GM12878 (cell line): ENCODE data around the gene SCMH1. TPM values are rescaled to one million over a fixed set of nuclear protein-coding genes. Genes with fewer than 3 reads are reported as not detected.
"Not testable (repeated sequence)": the region's sequence is repeated elsewhere in the genome, so short reads cannot be mapped to it uniquely, and the experiment has no call there.

Experiments used
- ATAC-seq: fragments of 200-7000 bp; cut with Tn5 transposase; 3 replicates; pipeline ENCODE4 v1.9.1; 2020; ENCODE audit warnings: mild to moderate bottlenecking, moderate library complexity
- BruUV-seq: library from RNA; stranded (reverse); fragments of 400-500 nt; replicated peaks from 2 replicates; lab custom pipeline; 2021; lab: Mats Ljungman, UMichigan
- CTCF ChIA-PET: fragments of 300-600 bp; sonication (Branson Sonifier 250); formaldehyde crosslinking; extraction: SDS; loops from one replicate; lab custom pipeline; 2021; ENCODE audit warnings: inconsistent platforms; lab: Yijun Ruan, JAX
- POLR2A ChIA-PET: fragments of 350-600 bp; formaldehyde crosslinking; extraction: SDS; loops from one replicate; lab custom pipeline; 2021; ENCODE audit warnings: inconsistent platforms; lab: Charles Lee
- RAD21 ChIA-PET: fragments of 300-600 bp; sonication (Branson Sonifier 250); formaldehyde crosslinking; loops from one replicate; lab custom pipeline; 2023; ENCODE audit warnings: antibody characterized with exemption; ENCODE audit not compliant: unreplicated experiment; lab: Charles Lee
- SMC1A ChIA-PET: fragments of 300-600 bp; sonication (Branson Sonifier 250); formaldehyde crosslinking; loops from one replicate; lab custom pipeline; 2023; ENCODE audit not compliant: unreplicated experiment, uncharacterized antibody; lab: Charles Lee
- DNase-seq: peaks from one replicate; pipeline ENCODE4 v3.0.0-alpha.2; 2011; ENCODE audit warnings: low read depth, low spot score
- FAIRE-seq: peaks from 3 replicates; lab custom pipeline; 2011; peaks lifted over from hg19 to GRCh38; lab: Jason Lieb, UNC
- H2AFZ ChIP-seq: 2 replicates; pipeline ENCODE4 v1.6.0; 2011; ENCODE audit warnings: low read depth, low read length, control low read depth; ENCODE audit not compliant: control insufficient read depth
- H3K27ac ChIP-seq: 2 replicates; pipeline ENCODE4 v1.5.1; 2011; ENCODE audit warnings: control low read depth; ENCODE audit not compliant: control insufficient read depth, insufficient read depth
- H3K27me3 ChIP-seq, 2 experiments: replicated peaks in 1 of 2; 2 replicates each; pipeline versions ENCODE4 v1.6.0 to v1.6.1; 2011; ENCODE audit warnings: low read length in 1 of 2; ENCODE audit not compliant: control insufficient read depth in 2 of 2, insufficient read depth in 2 of 2
- H3K36me3 ChIP-seq, 2 experiments: 2 replicates each; pipeline ENCODE4 v1.5.1; 2011; ENCODE audit warnings: low read length in 1 of 2; ENCODE audit not compliant: control insufficient read depth in 2 of 2, insufficient read depth in 2 of 2
- H3K4me1 ChIP-seq: 2 replicates; pipeline ENCODE4 v1.6.1; 2011; ENCODE audit warnings: mild to moderate bottlenecking, low read length, moderate library complexity, mixed read lengths; ENCODE audit not compliant: control insufficient read depth, insufficient read depth
- H3K4me2 ChIP-seq: 2 replicates; pipeline ENCODE4 v1.6.0; 2011; ENCODE audit warnings: control low read depth; ENCODE audit not compliant: control insufficient read depth, insufficient read depth
- H3K4me3 ChIP-seq: fragments of 200-600 bp; sonication (generic); 2 replicates; pipeline ENCODE4 v1.5.1; 2016
- H3K79me2 ChIP-seq: 2 replicates; pipeline ENCODE4 v1.6.0; 2011; ENCODE audit warnings: low read length; ENCODE audit not compliant: control insufficient read depth, insufficient read depth
- H3K9ac ChIP-seq: 2 replicates; pipeline ENCODE4 v1.8.0; 2011; ENCODE audit warnings: low read length, control low read depth, mixed read lengths; ENCODE audit not compliant: control insufficient read depth, insufficient read depth
- H3K9me3 ChIP-seq: replicated peaks from 3 replicates; pipeline ENCODE4 v1.5.1; 2011; ENCODE audit warnings: mild to moderate bottlenecking, low read length; ENCODE audit not compliant: control insufficient read depth, insufficient read depth
- H4K20me1 ChIP-seq: 2 replicates; pipeline ENCODE4 v1.6.0; 2011; ENCODE audit not compliant: control insufficient read depth, insufficient read depth
- FOXK2 ChIP-seq: fragments of 450-650 bp; IDR thresholded peaks from 2 replicates; pipeline ENCODE4 v1.6.1; 2017; ENCODE audit warnings: mild to moderate bottlenecking, moderate library complexity
- IRF4 ChIP-seq: IDR thresholded peaks from 2 replicates; pipeline ENCODE4 v1.6.1; 2011; ENCODE audit warnings: low read depth, low read length
- MYC ChIP-seq: IDR thresholded peaks from 2 replicates; pipeline ENCODE4 v1.6.1; 2011; ENCODE audit warnings: mild to moderate bottlenecking, low read length, moderate library complexity, inconsistent platforms; ENCODE audit not compliant: insufficient read depth, insufficient replicate concordance, insufficient read length, severe bottlenecking
- POU2F2 ChIP-seq: IDR thresholded peaks from 3 replicates; pipeline ENCODE4 v1.6.1; 2011; ENCODE audit warnings: low read depth, mild to moderate bottlenecking, low read length, borderline replicate concordance
- RUNX3 ChIP-seq: IDR thresholded peaks from 2 replicates; pipeline ENCODE4 v1.6.1; 2012; ENCODE audit warnings: low read length, inconsistent platforms
- TCF7 ChIP-seq: IDR thresholded peaks from 2 replicates; pipeline ENCODE4 v1.6.1; 2014; ENCODE audit warnings: antibody characterized with exemption, borderline replicate concordance
- WRNIP1 ChIP-seq: IDR thresholded peaks from 2 replicates; pipeline ENCODE4 v1.6.1; 2011; ENCODE audit warnings: low read depth, low read length, improper control_type of control experiment, borderline replicate concordance
- ZBED1 ChIP-seq: IDR thresholded peaks from 2 replicates; pipeline ENCODE4 v1.6.1; 2016; ENCODE audit warnings: borderline replicate concordance
- WGBS: methylation state at CpG from one replicate; pipeline ENCODE4 v1.1.6; 2016; ENCODE audit warnings: low lambda C conversion rate; ENCODE audit not compliant: insufficient replicate concordance, insufficient coverage; ENCODE audit errors: missing lambda C conversion rate; 5-methylcytosine and 5-hydroxymethylcytosine counted together
- in situ Hi-C: fragments of 300-500 bp; cut with MboI; formaldehyde crosslinking; loops from 9 replicates; pipeline ENCODE4 v1.14.3; 2018; ENCODE audit warnings: mixed read lengths
- intact Hi-C: fragments of 100-400 bp; cut with micrococcal nuclease; formaldehyde crosslinking; loops from one replicate; pipeline ENCODE4 v1.14.2; 2022; ENCODE audit not compliant: unreplicated experiment
- polyA plus RNA-seq, 11 experiments: library from polyadenylated mRNA; depleted of rRNA in 4 of 11; unstranded in 6 of 11; stranded (reverse) in 5 of 11; fragments of >200 nt; fragmentation: Nextera tagmentation in 4 of 11; fragmentation: Illumina TruSeq in 1 of 11; extraction: Ambion mirVana in 4 of 11; extraction: Trizol in 1 of 11; gene quantifications; 1 replicate in 1 of 11; 2 replicates in 10 of 11; pipeline versions ENCODE4 v1.2.1 to v1.2.3, GENCODE V29; 2011 to 2016; ENCODE audit warnings: inconsistent platforms in 2 of 11, missing spikeins in 2 of 11, low read depth in 1 of 11
- total RNA-seq, 4 experiments: library from RNA; depleted of rRNA in 3 of 4; stranded (reverse); fragments of >200 nt in 3 of 4; fragmentation: Illumina TruSeq in 1 of 4; extraction: Trizol in 1 of 4; gene quantifications; 2 replicates each; pipeline versions ENCODE4 v1.2.1 to v1.2.3, GENCODE V29; 2013 to 2021
- TF ChIP-seq, protein P1 (sequence below): IDR thresholded peaks from 2 replicates; pipeline ENCODE4 v1.6.1; 2012; ENCODE audit warnings: mild to moderate bottlenecking, low read depth, low read length

SCMH1 gene
- total and polyA plus RNA-seq, 10 of the 15 experiments (the other 5 are each of a cell fraction or from before 2014, with no cell fraction given), result 7.5 to 44.1 (median 27.8) TPM

DNA sequence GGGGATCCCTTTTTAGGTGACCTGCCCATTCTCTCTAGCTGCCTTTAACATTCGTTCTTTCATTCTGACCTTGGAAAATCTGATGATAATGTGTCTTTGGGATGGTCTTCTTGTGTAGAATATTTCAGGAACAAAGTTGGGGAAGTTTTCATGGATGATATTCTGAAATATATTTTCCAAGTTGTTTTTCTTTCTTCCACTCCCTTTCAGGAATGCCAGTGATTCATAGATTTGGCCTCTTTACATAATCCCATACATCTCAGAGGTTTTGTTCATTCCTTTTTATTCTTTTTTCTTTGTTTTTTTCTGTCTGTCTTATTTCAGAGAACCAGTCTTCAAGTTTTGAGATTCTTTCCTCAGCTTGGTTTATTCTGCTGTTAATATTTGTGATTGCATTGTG lies 13.9 kb upstream of the SCMH1 start:
- Histone ChIP-seq H3K27ac (no peak overlapping the region), H3K79me2 (no peaks in the 10 kb centered on the region), H3K27me3 (no peaks in the 10 kb centered on the region), H3K36me3 (no peaks in the 10 kb centered on the region), H3K4me2 (no peak overlapping the region), H2AFZ (no peak overlapping the region), H3K9ac (no peak overlapping the region), H3K4me3 (no peak overlapping the region), H3K4me1 (no peaks in the 10 kb centered on the region), H3K9me3 (no peaks in the 10 kb centered on the region; the same call in 1 of the 3 replicates), H4K20me1 (no peaks in the 10 kb centered on the region)
- intact Hi-C loops, result no loop called here
- ChIA-PET SMC1A (no interaction called here), CTCF (interaction anchor here (1.3 to 1.4 kb wide), 2 partner anchors 28 to 162 kb away, joined by 4 read pairs; no protein-coding TSS in a partner anchor), POLR2A (no interaction called here), RAD21 (no interaction called here)
- TF ChIP-seq, protein P1, sequence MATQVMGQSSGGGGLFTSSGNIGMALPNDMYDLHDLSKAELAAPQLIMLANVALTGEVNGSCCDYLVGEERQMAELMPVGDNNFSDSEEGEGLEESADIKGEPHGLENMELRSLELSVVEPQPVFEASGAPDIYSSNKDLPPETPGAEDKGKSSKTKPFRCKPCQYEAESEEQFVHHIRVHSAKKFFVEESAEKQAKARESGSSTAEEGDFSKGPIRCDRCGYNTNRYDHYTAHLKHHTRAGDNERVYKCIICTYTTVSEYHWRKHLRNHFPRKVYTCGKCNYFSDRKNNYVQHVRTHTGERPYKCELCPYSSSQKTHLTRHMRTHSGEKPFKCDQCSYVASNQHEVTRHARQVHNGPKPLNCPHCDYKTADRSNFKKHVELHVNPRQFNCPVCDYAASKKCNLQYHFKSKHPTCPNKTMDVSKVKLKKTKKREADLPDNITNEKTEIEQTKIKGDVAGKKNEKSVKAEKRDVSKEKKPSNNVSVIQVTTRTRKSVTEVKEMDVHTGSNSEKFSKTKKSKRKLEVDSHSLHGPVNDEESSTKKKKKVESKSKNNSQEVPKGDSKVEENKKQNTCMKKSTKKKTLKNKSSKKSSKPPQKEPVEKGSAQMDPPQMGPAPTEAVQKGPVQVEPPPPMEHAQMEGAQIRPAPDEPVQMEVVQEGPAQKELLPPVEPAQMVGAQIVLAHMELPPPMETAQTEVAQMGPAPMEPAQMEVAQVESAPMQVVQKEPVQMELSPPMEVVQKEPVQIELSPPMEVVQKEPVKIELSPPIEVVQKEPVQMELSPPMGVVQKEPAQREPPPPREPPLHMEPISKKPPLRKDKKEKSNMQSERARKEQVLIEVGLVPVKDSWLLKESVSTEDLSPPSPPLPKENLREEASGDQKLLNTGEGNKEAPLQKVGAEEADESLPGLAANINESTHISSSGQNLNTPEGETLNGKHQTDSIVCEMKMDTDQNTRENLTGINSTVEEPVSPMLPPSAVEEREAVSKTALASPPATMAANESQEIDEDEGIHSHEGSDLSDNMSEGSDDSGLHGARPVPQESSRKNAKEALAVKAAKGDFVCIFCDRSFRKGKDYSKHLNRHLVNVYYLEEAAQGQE, result no peak
- no peak for TF ChIP-seq ZBED1
- TF ChIP-seq TCF7, result no peak
- no peak for TF ChIP-seq WRNIP1
- no peak for TF ChIP-seq RUNX3
- no peak for TF ChIP-seq FOXK2
- no peak for TF ChIP-seq POU2F2
- no peak for TF ChIP-seq MYC
- TF ChIP-seq IRF4, result no peak
- BruUV-seq, result no TSS peak
- ATAC-seq (no peak), FAIRE-seq (no peak), DNase-seq (no peak)
- WGBS, result 42% methylated on average over 1 of the region's 1 CpG
- in situ Hi-C loops, result no loop called here

DNA sequence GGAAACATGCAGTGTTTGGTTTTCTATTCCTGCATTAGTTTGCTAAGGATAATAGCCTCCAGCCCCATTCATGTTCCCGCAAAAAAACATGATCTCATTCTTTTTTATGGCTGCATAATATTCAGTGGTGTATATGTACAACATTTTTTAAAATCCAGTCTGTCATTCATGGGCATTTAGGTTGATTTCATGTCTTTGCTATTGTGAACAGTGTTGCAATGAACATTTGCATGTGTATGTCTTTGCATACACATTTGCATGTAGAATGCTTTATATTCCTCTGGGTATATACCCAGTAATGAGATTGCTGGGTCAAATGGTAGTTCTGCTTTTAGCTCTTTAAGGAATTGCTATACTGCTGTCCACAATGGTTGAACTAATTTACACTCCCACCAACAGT lies 9.0 kb upstream of the SCMH1 start:
- CTCF ChIA-PET, result interaction anchor here (1.3 to 1.8 kb wide), 2 partner anchors 72 to 213 kb away, joined by 3 to 5 read pairs; no protein-coding TSS in a partner anchor
- WGBS, result 100% methylated on average over 1 of the region's 1 CpG
- H4K20me1 ChIP-seq, H3K9me3 ChIP-seq, H3K27ac ChIP-seq, H3K4me2 ChIP-seq, ATAC-seq, H3K27me3 ChIP-seq, BruUV-seq, FAIRE-seq, H3K4me1 ChIP-seq, intact Hi-C loops, RAD21 ChIA-PET, DNase-seq, H3K36me3 ChIP-seq, H3K9ac ChIP-seq, H2AFZ ChIP-seq, POLR2A ChIA-PET, in situ Hi-C loops, H3K4me3 ChIP-seq, SMC1A ChIA-PET, H3K79me2 ChIP-seq: not testable (repeated sequence)
